HG03060 (cell line): ENCODE measurements around the gene SNAP29.

Experiments used
- ATAC-seq: cut with Tn5 transposase; IDR thresholded peaks from one replicate; pipeline ENCODE4 v1.9.1; 2021; ENCODE audit warnings: low read depth, moderate number of reproducible peaks; ENCODE audit not compliant: unreplicated experiment

SNAP29 gene

DNA sequence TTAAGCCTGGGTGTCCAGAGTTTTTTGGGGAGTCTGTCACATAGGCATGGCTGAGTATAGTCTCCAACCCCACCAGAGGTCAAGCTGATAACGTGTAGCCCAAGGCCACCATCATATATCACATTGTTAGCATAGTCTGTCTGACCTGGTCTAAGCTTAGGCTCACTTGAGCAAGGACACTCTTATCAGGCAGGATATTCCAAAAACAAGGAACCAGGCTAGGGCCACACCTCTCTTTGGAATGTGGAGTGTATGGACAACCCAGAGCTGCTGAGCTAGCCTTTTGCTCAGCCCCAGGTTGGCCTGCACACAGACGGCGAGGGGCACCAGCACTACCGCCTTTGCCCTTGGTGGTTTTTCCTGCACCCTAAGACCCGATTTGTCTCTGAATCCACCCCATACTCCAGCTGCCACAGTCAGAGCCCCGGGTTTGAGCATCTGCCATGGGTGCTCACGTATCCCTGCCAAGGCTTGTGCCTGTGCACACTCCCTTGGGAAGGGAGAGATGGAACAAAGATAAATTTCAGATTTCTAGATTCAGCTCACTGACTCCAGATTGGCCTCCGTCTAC is 7.2 kb downstream of the SNAP29 start:
- ATAC-seq = no peak

DNA sequence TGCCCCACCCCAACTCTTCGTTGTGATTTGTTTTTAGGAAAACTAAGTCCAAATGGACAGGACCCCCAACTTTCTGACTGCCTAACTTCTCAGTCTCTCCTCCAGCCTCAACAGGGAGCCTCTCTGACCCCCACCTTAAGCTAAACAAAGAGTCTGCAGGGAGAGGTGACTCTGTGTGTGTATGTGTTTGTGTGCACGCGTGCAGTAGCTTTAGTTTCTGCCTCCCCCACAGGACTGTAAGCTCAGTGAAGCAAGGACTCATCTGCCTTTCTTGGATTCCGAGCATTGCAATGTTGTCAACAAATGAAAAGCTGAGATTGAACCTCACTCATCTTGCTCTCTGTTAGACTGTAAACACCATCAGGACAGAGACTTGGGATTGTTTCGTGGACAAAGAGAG is 7.9 kb downstream of the SNAP29 start:
- no peak for ATAC-seq

DNA sequence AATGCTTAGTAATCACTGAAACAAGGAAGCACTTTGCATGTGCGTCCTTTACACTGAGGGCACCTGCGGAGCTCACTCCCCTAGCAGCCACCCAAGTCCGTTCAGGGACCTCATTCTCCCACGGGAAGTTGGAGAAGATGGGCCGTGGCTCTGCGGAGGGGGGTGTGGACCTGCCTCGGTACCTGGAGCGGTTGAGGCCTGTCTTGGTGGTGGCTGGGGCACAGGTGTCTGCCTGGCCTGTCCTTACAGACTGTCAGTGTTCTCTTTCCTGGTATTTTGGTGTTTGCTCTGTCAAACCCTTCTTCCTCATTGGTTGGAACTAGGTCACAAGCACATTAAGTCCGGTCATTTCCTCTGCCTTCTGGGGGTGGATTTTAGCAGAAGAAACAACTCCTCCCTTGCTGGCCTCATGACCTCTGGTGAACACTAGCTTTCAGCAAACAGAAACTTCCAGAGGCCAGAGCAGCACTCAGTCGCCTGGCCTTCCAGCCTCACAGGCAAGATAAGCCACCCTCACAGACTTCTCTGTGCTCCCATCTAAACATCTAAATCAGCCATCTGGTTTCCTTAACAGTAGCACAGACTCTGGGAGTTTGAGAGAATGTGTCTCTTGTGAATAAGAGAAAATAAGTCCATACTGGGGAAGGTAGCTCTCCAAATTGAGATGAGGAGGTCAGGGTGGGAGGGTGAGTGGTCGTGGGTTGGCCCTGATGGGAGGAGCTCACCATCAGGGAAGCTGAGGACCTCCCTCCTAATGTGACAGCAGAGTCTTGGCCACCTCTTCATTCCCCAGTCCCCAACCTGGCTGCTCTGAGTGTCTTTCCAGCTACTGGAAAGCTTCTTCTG is 8.6 kb downstream of the SNAP29 start:
- ATAC-seq = no peak

DNA sequence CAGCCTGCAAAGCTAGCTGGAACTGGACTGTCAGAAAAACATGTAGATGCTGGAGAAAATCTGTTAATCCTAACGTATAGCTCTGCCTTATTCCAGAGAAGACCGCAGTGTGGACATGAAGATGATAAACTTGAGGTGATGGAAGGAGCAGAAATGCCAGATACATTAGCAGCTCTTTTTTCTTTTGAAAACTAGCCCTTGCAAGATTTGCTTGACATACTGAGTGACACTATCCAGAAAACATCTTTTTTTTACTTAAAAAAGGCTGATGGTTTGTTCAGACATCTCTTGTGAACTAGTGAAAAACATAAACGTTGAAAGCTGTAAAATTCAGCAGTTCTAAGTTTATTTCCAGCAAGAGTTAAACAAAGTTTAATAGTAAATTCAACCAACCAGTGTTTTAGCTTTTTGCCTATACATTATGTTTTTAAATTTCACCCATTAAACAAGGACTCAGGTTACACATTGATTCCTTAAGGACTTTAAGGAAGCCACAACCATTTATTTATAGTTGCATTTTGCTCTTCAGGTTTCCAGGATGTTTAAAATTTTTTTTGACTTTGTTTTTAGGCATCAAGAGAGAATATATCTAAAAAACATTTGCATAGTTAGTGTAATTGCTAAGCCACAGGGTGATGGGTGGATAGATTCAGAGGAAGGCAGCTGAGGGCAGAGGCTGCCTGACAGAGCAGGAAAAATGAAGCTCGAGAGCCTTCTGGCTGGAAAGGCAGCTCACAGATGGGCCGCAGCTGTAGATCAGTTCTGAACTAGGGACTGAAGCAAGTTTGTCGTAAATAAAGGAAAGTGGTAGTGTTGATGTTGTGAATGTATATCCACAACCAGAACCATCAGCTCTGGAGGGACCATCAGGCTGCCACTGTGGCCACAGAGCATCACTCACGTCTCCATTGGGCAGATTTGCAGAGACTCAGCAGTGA is 9.5 kb downstream of the SNAP29 start:
- no peak for ATAC-seq

DNA sequence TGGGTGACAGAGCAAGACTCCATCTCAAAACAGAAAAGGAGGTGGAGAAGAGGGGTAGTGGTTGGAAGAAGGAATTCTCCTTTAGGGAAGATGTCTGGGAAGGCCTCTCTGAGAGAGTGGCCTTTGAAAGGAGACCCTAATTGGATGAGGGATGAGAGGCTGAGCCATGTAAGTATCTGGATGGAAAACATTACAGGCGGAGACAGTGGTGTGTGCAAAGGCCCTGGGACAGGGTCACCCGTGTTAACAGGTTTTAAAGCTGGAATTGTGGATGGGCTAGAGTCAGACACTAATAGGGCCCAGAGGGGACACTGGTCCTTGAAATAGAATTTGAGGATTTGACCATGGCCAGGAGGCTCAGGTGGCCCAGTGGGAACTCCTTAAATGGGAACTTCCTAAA is 10.4 kb downstream of the SNAP29 start:
- no peak for ATAC-seq

DNA sequence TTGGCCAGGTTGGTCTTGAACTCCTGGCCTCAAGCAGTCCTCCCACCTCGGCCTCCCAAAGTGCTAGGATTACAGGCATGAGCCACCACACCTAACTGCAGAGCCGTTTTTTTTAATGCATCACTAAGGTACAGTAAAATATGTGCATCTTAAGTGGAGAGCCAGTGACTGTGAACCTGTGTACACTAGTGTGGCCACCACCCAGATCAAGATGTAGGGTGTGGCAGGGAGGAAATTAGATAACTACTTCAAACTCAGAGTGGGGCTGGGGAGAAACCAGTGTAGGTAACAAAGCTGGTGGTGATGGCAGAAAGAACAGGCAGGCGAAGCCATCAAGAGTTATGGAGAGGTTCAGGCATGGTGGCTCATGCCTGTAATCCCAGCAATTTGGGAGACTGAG is 14.4 kb downstream of the SNAP29 start:
- ATAC-seq = no peak

DNA sequence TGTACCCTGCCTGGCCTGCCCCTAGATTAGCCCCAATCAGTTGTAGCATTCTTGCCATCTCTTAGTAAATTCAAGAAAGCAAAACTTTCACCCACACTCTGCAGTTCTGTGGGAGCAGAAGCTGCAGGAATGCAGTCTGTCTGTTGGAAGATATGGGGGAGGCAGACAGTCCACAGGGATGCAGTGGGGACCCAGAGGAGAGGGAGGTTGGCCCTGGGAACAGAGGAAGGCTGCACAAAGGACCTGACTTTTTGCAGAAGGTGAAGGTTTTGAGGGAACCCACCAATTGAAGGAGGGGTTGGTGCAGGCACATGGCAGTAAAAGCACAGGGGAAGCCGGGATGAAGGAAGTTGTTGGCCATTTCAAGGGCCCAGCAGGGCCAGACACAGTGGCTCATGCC is 16.5 kb downstream of the SNAP29 start:
- ATAC-seq = no peak

DNA sequence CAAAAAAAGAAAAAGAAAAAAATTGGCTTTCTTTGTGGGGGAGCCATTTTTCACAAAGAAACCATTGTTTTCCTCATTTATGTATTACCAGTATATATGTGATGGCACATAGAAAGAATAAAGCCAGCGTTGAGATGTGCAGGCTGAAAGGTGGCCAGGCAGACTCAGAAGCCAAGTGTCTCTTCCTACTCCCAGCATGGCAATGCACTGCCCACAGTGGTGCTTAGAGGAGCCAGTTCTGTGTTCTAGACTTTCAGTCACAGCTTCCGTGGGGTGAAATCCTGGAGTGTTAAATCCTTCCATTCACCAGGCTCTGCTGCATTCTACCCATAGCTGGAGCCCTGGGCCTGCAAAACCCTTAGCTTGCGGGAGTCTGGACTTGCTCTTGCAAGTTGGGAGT is 18.9 kb downstream of the SNAP29 start:
- ATAC-seq = no peak

DNA sequence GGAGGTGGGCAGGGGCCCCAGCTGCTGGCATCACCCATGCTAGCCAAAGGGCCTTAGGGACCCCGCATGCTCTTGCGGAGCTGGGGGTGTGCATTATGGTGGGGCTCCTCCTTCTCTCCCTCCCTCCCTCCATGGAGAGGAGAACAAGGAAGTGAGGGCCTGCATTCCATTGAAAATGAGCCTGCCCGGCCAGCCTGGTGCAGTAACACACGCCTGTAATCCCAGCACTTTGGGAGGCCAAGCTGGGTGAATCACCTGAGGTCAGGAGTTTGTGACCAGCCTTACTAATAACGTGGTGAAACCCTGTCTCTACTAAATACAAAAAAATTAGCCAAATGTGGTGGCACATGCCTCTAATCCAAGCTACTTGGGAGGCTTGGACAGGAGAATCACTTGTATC is 22.4 kb downstream of the SNAP29 start:
- no peak for ATAC-seq

DNA sequence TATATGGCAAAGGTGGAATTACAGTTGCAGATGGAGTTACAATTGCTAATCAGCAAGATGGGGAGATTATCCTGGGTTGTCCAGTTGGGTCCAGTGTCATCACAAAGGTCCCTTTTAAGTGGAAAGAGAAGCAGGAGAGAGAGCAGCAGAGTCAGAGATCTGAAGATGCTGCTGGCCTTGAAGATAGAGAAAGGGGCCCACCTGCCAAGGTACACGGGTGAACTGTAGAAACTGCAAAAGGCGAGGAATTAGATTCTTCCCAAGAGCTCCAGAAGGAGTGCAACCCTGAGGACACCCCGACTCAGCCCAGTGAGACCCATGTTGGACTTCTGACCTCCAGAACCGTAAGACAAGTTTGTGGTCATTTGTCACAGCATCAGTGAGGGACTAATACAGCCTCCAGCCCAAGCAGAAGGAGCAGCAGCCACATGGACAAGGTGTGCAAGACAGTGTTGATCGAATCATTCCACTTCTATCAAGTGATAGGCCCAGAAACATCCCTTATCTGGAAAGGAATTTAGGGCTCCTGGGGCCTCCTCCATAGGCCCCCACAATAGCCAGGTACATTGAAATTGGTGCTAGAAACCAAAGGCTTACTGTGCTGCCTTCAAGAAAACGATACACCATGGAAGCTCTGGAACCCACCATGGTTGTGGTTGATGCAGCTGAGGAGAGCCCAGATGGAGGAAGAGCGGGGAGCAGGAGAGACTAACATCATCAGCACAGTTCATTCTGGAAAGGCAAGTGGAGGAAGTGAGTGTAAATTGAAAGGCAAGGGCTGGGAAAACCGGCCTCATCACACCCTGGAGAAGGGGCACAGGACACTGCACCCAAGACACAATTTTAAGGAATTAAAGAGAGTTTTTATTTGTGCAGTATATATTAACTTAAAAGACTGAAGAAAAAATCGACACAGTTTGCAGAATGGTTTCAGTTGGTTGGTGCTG is 23.3 kb downstream of the SNAP29 start:
- no peak for ATAC-seq

DNA sequence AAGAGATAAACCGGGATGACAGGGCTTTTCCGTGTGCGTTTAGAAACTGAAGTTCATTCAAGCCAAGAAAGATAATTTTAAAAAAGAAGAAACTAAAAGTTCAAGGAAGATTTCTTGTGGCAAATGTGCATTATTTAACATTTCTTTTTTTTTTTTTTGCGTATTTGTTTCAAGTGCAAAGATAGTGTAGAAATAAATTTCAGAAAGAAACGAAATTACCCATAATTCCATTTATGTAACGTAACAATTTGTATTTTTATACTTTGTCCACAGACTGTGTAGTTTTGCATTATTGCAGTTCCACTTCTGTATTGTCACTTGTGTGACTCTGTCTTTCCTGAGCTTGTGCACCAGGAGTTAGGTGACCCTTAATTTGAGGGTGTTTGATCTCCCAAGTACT is 24.0 kb downstream of the SNAP29 start:
- ATAC-seq = no peak

DNA sequence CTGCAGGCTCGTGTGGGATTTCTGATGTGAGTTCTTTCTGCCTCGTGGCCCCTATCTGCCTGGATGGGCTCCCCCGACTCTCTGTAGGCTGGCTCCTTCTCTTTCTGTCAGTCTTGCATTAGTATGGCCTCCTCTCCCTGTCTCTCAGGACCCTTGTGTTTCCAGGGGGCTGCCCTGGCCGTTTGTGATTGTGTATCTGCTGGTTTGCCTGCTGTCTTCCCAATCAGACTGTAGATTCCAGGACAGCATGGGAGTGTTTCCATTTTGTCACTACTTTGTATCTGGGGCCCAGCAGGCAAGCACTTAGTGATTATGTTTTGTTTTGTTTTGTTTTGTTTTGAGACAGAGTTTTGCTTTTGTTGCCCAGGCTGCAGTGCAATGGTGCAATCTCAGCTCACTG is 25.6 kb downstream of the SNAP29 start:
- ATAC-seq = no peak

DNA sequence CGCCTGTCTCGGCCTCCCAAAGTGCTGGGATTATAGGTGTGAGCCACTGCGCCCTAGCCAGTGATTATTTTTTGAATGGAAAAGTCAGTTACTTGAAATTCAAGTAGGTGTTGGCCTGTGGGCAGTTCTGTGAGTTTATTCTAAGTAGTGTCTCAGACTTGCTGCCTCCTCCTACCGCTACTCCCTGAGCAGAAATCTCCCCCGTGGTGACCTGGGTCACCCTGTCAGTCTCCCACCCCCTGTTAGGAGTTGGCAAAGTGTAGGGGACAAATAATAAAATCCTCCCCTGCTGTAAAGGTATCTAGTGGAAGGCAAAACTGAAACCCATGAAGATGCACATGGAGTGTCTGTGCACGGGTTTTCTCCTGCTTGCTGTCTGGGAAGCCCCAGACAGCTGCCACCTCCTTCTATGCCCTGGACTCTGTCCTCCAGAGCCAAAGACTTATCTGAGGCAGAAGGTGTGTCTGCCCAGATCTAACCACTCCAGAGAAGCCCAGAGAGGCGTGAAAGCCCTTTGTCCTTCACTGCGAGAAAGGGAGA is 26.3 kb downstream of the SNAP29 start:
- no peak for ATAC-seq

DNA sequence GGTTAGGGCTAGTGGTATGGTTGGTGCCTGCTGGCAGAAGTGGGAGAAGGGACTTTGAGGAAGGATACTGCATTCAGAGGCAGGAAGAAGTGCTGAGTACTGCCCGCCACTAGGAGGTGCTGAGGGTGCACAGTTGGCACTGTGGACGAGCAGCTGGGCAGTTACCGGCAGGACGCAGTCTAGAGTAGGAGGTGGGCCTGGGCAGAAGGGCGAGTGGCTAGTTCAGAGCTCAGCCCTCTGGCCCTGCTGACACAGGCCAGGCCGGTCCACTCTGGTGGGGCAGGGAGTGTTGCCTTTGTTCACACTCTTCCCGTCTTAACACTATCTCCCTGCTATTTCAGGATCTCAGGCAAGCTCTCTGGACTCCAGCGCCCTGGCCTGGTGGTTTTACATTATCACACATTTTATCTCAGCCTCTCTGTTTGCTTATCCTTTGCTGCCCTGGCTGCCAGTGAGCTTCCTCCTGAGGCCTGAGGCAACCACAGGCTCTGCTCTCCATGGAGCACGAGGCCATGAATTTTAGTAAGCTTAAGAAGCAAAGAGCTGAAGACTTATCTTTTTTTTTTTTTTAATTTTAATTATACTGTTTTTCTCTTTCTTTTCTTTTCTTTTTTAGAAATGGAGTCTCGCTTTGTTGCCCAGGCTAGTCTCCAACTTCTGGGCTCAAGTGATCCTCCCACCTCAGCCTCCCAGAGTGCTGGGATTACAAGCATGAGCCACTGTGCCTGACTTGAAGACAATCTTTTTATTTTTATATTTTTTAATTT is 26.9 kb downstream of the SNAP29 start:
- no peak for ATAC-seq

DNA sequence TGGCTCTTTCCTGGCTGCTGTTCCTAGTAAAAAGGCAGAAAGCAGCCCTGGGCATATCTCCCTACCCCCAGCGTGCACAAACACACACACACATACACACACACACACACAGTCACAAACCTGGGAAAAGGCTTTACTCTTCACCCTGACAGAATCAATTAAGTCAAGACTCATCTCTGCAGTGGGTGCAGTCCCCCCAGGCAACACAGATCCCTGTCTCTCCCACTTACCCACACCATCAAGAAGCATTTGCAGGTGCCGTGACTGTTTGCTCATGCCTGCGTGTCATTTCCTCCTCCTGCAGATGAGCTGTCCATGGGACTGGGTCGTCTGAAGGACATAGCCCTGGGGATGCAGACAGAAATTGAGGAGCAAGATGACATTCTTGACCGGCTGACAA is 28.6 kb downstream of the SNAP29 start:
- ATAC-seq = no peak

DNA sequence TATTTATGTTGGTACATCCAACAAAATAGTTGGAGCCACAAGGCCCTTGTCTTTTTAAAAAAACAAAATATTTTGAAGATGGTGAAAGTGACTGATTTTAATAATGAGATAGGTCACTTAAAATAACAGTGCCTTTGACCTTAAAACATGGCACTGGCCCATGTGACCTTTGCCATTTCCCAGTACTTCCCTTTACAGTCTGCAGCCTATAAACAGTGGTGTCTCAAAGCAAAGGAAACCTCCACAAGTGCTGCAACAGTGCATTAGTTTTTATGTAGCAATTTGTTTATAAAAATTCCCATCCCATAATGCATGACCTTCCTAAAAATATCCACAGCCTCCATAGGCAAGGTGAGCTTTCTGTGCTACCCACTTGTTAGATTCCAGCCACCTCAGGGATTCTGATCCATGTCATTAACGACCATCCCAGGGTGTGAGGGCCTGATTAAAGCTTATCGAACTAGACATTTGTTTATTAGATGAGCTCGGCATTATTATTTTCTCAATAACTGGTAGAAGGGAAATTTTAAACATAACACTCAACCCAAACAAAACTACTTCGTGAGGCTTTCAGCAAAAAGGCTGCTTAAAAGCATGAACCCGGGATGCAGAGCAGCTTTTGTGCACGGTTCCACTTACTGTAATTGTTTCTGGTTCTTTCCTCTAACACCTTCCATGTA is 30.4 kb downstream of the SNAP29 start:
- ATAC-seq = no peak

DNA sequence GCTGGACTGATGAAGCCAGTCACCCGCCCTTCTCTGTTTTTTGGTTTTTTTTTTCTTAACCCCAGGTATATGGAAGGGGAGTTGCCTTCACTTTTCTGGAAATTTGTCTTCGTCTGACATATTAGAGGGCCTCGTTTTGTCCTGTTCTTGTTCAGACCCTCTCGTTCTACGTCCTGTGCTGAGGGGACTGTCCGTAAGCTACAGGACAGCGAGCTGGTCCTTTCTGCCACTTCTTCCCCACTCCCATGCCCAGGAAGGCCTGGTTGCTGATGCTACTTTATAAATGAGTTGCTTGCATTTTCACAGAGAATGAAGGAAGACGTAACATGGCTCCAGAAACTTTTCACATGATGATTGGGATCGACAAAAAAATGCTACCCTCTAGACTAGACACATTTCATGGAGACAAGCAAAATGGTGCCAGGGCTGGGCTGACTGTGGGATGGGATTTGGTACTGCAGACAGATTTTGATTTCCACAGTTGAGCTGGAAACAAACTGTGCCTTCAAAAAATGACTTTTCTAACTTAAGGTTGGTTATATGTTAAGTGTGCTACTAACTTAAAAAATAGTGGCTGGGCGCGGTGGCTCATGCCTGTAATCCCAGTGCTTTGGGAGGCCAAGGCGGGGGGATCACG is 31.2 kb downstream of the SNAP29 start:
- ATAC-seq = no peak

DNA sequence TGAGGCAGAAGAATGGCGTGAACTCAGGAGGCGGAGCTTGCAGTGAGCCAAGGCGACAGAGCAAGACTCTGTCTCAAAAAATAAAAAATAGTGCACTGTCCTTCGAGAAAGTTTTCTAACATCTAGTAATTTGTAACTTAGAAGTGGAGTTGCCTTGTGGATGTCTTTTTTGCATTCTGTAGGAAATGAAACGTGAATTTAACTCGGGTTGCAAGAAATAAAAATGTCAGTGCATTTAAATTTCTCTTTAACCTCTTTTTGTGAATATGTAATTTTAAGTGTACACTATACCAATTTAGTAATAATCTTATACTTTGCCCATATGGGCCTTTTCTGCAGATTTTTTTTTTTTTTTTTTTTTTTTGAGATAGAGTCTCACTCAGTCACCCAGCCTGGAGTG is 32.2 kb downstream of the SNAP29 start:
- ATAC-seq = no peak
